ENCODE measurements around the gene TNFRSF13B. TPM values are rescaled to one million over a fixed set of nuclear protein-coding genes. Genes with fewer than 3 reads are reported as not detected.
"Not testable (repeated sequence)": the region's sequence is repeated elsewhere in the genome, so short reads cannot be mapped to it uniquely, and the experiment has no call there.

The TNFRSF13B gene
- total and polyA plus RNA-seq, 3 experiments from 2014 or later = not detected

GRCh38 chr17:17009972-17010371 lies 38.1 kb upstream of the TNFRSF13B start:
- H3K27me3 Mint-ChIP-seq; CTCF ChIA-PET; H3K27ac ChIP-seq (ENCODE audit: low read depth, low read length); H3K36me3 Mint-ChIP-seq; H3K27ac Mint-ChIP-seq; H3K9me3 ChIP-seq (ENCODE audit: low read length); H3K9me3 Mint-ChIP-seq; DNase-seq; H3K4me3 Mint-ChIP-seq; H3K4me1 ChIP-seq (ENCODE audit: insufficient read depth, low read length); H3K36me3 ChIP-seq (ENCODE audit: insufficient read depth, low read length); H3K4me3 ChIP-seq (ENCODE audit: low read length); H3K27me3 ChIP-seq (ENCODE audit: insufficient read depth, low read length, poor library complexity, severe bottlenecking); POLR2A ChIA-PET; H3K4me1 Mint-ChIP-seq: not testable (repeated sequence)

- H3K4me1 ChIP-seq (ENCODE audit: insufficient read depth, low read length); H3K9me3 Mint-ChIP-seq; DNase-seq; H3K27ac ChIP-seq (ENCODE audit: low read depth, low read length); H3K9me3 ChIP-seq (ENCODE audit: low read length); H3K27me3 Mint-ChIP-seq; CTCF ChIA-PET; H3K27ac Mint-ChIP-seq; H3K4me3 Mint-ChIP-seq; H3K36me3 ChIP-seq (ENCODE audit: insufficient read depth, low read length); H3K4me3 ChIP-seq (ENCODE audit: low read length); H3K4me1 Mint-ChIP-seq; H3K27me3 ChIP-seq (ENCODE audit: insufficient read depth, low read length, poor library complexity, severe bottlenecking); H3K36me3 Mint-ChIP-seq: not testable (repeated sequence)
- POLR2A ChIA-PET = interaction anchor here (0.7 kb wide), 1 partner anchor 135 kb away, joined by 7 read pairs; no protein-coding TSS in a partner anchor
Measured at GRCh38 chr17:17008621-17009397, 36.9 kb upstream of the TNFRSF13B start.

- CTCF ChIA-PET, H3K36me3 Mint-ChIP-seq: not testable (repeated sequence)
Measured at GRCh38 chr17:17007891-17008290, 36.0 kb upstream of the TNFRSF13B start.

GRCh38 chr17:17004997-17005614 lies 33.2 kb upstream of the TNFRSF13B start:
- H3K36me3 ChIP-seq (ENCODE audit: insufficient read depth, low read length); H3K27me3 Mint-ChIP-seq; H3K4me1 Mint-ChIP-seq; H3K36me3 Mint-ChIP-seq; H3K9me3 Mint-ChIP-seq; H3K27ac ChIP-seq (ENCODE audit: low read depth, low read length); H3K4me3 Mint-ChIP-seq; H3K4me1 ChIP-seq (ENCODE audit: insufficient read depth, low read length); H3K4me3 ChIP-seq (ENCODE audit: low read length); H3K27me3 ChIP-seq (ENCODE audit: insufficient read depth, low read length, poor library complexity, severe bottlenecking); POLR2A ChIA-PET; H3K9me3 ChIP-seq (ENCODE audit: low read length): not testable (repeated sequence)
- peak in 1 of 5 donors; percentile 32 for DNase-seq
- CTCF ChIA-PET = interaction anchor here (1.4 kb wide), 1 partner anchor 308 kb away, joined by 3 read pairs; no protein-coding TSS in a partner anchor
- H3K27ac Mint-ChIP-seq = peak overlapping the region in 1 of 8 donors; percentile 37

More at GRCh38 chr17:17007891-17008290, 36.0 kb upstream of the TNFRSF13B start:
- H3K27me3 ChIP-seq (ENCODE audit: insufficient read depth, low read length, poor library complexity, severe bottlenecking); H3K4me3 Mint-ChIP-seq; H3K4me3 ChIP-seq (ENCODE audit: low read length); H3K9me3 ChIP-seq (ENCODE audit: low read length); H3K4me1 ChIP-seq (ENCODE audit: insufficient read depth, low read length); H3K27ac ChIP-seq (ENCODE audit: low read depth, low read length); H3K27me3 Mint-ChIP-seq; H3K27ac Mint-ChIP-seq; H3K36me3 ChIP-seq (ENCODE audit: insufficient read depth, low read length); H3K9me3 Mint-ChIP-seq; H3K4me1 Mint-ChIP-seq: not testable (repeated sequence)
- DNase-seq = peak in 1 of 5 donors; percentile 10
- POLR2A ChIA-PET = interaction anchor here (0.6 kb wide), 1 partner anchor 29 kb away, joined by 5 read pairs; no protein-coding TSS in a partner anchor

- Mint-ChIP-seq H3K27ac (peak overlapping the region in 2 of 8 donors; percentile 28 to 90), H3K4me1 (peaks cover 2 to 4% (median 3%) of the 10 kb centered on the region in 3 donors), H3K4me3 (no peak overlapping the region), H3K27me3 (peaks cover 3 to 8% of the 10 kb centered on the region in 2 donors), H3K36me3 (no peaks in the 10 kb centered on the region), H3K9me3 (no peaks in the 10 kb centered on the region)
- CTCF ChIA-PET = interaction anchor here (1.0 to 1.4 kb wide), 2 partner anchors 24 to 309 kb away, joined by 3 read pairs; no protein-coding TSS in a partner anchor
- POLR2A ChIA-PET = no interaction called here
- no peaks in the 10 kb centered on the region for H3K9me3 ChIP-seq (ENCODE audit: low read length)
- no peaks in the 10 kb centered on the region for H3K27me3 ChIP-seq (ENCODE audit: insufficient read depth, low read length, poor library complexity, severe bottlenecking)
- no peak overlapping the region for H3K4me3 ChIP-seq (ENCODE audit: low read length)
- H3K4me1 ChIP-seq (ENCODE audit: insufficient read depth, low read length) = no peaks in the 10 kb centered on the region
- no peaks in the 10 kb centered on the region for H3K36me3 ChIP-seq (ENCODE audit: insufficient read depth, low read length)
- no peak for DNase-seq
- H3K27ac ChIP-seq (ENCODE audit: low read depth, low read length) = no peak overlapping the region
Measured at GRCh38 chr17:17004251-17004996, 32.5 kb upstream of the TNFRSF13B start.

- H3K36me3 Mint-ChIP-seq; H3K4me3 Mint-ChIP-seq; H3K4me1 ChIP-seq (ENCODE audit: insufficient read depth, low read length); H3K27ac ChIP-seq (ENCODE audit: low read depth, low read length); H3K9me3 Mint-ChIP-seq; H3K4me3 ChIP-seq (ENCODE audit: low read length); H3K9me3 ChIP-seq (ENCODE audit: low read length); H3K36me3 ChIP-seq (ENCODE audit: insufficient read depth, low read length); POLR2A ChIA-PET; H3K27me3 ChIP-seq (ENCODE audit: insufficient read depth, low read length, poor library complexity, severe bottlenecking); H3K4me1 Mint-ChIP-seq; DNase-seq: not testable (repeated sequence)
- CTCF ChIA-PET = interaction anchor here (1.0 kb wide), 1 partner anchor 26 kb away, joined by 3 read pairs; no protein-coding TSS in a partner anchor
- peak overlapping the region in 1 of 8 donors; percentile 36 for H3K27ac Mint-ChIP-seq
- H3K27me3 Mint-ChIP-seq = peaks cover 3 to 11% of the 10 kb centered on the region in 2 donors
Measured at GRCh38 chr17:17002731-17003715, 31.1 kb upstream of the TNFRSF13B start.

- Mint-ChIP-seq H3K27ac (peak overlapping the region in 1 of 8 donors; percentile 29), H3K27me3 (peaks cover 3 to 11% of the 10 kb centered on the region in 2 donors), H3K4me3 (peak overlapping the region in 1 of 7 donors; percentile 80), H3K36me3 (no peaks in the 10 kb centered on the region), H3K4me1 (peaks cover 2 to 4% (median 3%) of the 10 kb centered on the region in 3 donors), H3K9me3 (peaks cover 0 to 3% (median 0%) of the 10 kb centered on the region in 5 donors)
- ChIA-PET POLR2A (no interaction called here), CTCF (interaction anchor here (1.6 kb wide), 1 partner anchor 311 kb away, joined by 10 read pairs; no protein-coding TSS in a partner anchor)
- peak; percentile 63 to 78 (median 69) for DNase-seq
- Histone ChIP-seq H3K27ac (ENCODE audit: low read depth, low read length) (no peak overlapping the region), H3K9me3 (ENCODE audit: low read length) (no peaks in the 10 kb centered on the region), H3K36me3 (ENCODE audit: insufficient read depth, low read length) (no peaks in the 10 kb centered on the region), H3K4me1 (ENCODE audit: insufficient read depth, low read length) (no peaks in the 10 kb centered on the region), H3K27me3 (ENCODE audit: insufficient read depth, low read length, poor library complexity, severe bottlenecking) (no peaks in the 10 kb centered on the region), H3K4me3 (ENCODE audit: low read length) (no peak overlapping the region)
Measured at GRCh38 chr17:17001874-17002520, 30.1 kb upstream of the TNFRSF13B start.

Data from CD8-positive, alpha-beta memory T cell (primary cell).